HepG2 (cell line): Measurements from ENCODE around the gene BCAT1. TPM values are rescaled to one million over a fixed set of nuclear protein-coding genes. Genes with fewer than 3 reads are reported as not detected.

Source experiments
- ATAC-seq: fragments of 200-7000 bp; cut with Tn5 transposase; 3 replicates; pipeline ENCODE4 v1.9.1; 2020; ENCODE audit warnings: mild to moderate bottlenecking, moderate library complexity
- BruUV-seq: library from RNA; stranded (reverse); fragments of 400-500 nt; replicated peaks from 2 replicates; lab custom pipeline; 2021; lab: Mats Ljungman, UMichigan
- CTCF ChIA-PET: fragments of 300-600 bp; formaldehyde crosslinking; extraction: SDS; loops from one replicate; lab custom pipeline; 2021; ENCODE audit warnings: low total read pairs, inconsistent platforms, low intra/inter-chr PET ratio; lab: Yijun Ruan, JAX
- POLR2A ChIA-PET: fragments of 350-600 bp; sonication (Branson Sonifier 250); formaldehyde crosslinking; loops from one replicate; lab custom pipeline; 2020; ENCODE audit warnings: antibody characterized with exemption, inconsistent platforms; lab: Yijun Ruan, JAX
- DNase-seq: peaks from one replicate; pipeline ENCODE4 v3.0.0-alpha.2; 2015; ENCODE audit warnings: low spot score
- FAIRE-seq: peaks from 3 replicates; lab custom pipeline; 2011; peaks lifted over from hg19 to GRCh38; lab: Jason Lieb, UNC
- H2AFZ ChIP-seq: one replicate; pipeline ENCODE4 v1.6.1; 2011; ENCODE audit warnings: low read length, inconsistent platforms
- H3K27ac ChIP-seq: fragments of 300-600 bp; 3 replicates; pipeline ENCODE4 v1.8.0; 2011; ENCODE audit warnings: mixed run types, mild to moderate bottlenecking, mixed read lengths, low read length, inconsistent platforms; ENCODE audit not compliant: insufficient read depth; ENCODE audit errors: extremely low read length
- H3K27me3 ChIP-seq, 2 experiments: fragments of 200-600 bp in 1 of 2; 2 replicates in 1 of 2; 3 replicates in 1 of 2; pipeline versions ENCODE4 v1.6.0 to v1.8.0; 2011; ENCODE audit warnings: low read length in 2 of 2, mild to moderate bottlenecking in 2 of 2, moderate library complexity in 2 of 2, inconsistent platforms in 1 of 2; ENCODE audit not compliant: insufficient read depth in 2 of 2, control insufficient read depth in 1 of 2
- H3K36me3 ChIP-seq, 2 experiments: fragments of 200-600 bp in 1 of 2; replicated peaks in 1 of 2; 2 replicates in 1 of 2; 3 replicates in 1 of 2; pipeline versions ENCODE4 v1.5.1 to v1.8.0; 2011; ENCODE audit warnings: low read length in 2 of 2, inconsistent platforms in 1 of 2; ENCODE audit not compliant: insufficient read depth in 2 of 2, control insufficient read depth in 1 of 2
- H3K4me1 ChIP-seq: 2 replicates; pipeline ENCODE4 v1.5.1; 2012; ENCODE audit warnings: low read length, inconsistent platforms; ENCODE audit not compliant: insufficient read depth
- H3K4me2 ChIP-seq: 2 replicates; pipeline ENCODE4 v1.6.0; 2011; ENCODE audit warnings: low read depth, low read length, inconsistent platforms
- H3K4me3 ChIP-seq, 3 experiments: fragments of 200-600 bp in 1 of 3; sonication (generic), shearing (Covaris generic) in 1 of 3; replicated peaks in 1 of 3; 2 replicates each; pipeline ENCODE4 v1.5.1; 2011 to 2016; ENCODE audit warnings: low read length in 3 of 3, inconsistent platforms in 2 of 3, low read depth in 2 of 3, mild to moderate bottlenecking in 2 of 3, control low read depth in 1 of 3, mixed read lengths in 1 of 3; ENCODE audit not compliant: insufficient read depth in 1 of 3
- H3K79me2 ChIP-seq: one replicate; pipeline ENCODE4 v1.6.1; 2011; ENCODE audit warnings: low read length, inconsistent platforms; ENCODE audit not compliant: insufficient read depth
- H3K9ac ChIP-seq: 2 replicates; pipeline ENCODE4 v1.6.0; 2011; ENCODE audit warnings: mild to moderate bottlenecking, low read depth, low read length, inconsistent platforms; ENCODE audit not compliant: insufficient read depth
- H3K9me3 ChIP-seq: 2 replicates; pipeline ENCODE4 v1.5.1; 2012; ENCODE audit warnings: mild to moderate bottlenecking, low read length
- H4K20me1 ChIP-seq: 2 replicates; pipeline ENCODE4 v1.6.0; 2011; ENCODE audit warnings: inconsistent platforms, mild to moderate bottlenecking, low read length, moderate library complexity; ENCODE audit not compliant: insufficient read depth
- ARNT2 ChIP-seq: sonication (generic); formaldehyde crosslinking; IDR thresholded peaks from 2 replicates; pipeline ENCODE4 v1.8.0; 2022; ENCODE audit warnings: mild to moderate bottlenecking, low read depth, missing genetic modification reagents, moderate library complexity
- JUNB ChIP-seq: sonication (generic); formaldehyde crosslinking; IDR thresholded peaks from 2 replicates; pipeline ENCODE4 v1.8.0; 2022; ENCODE audit warnings: missing genetic modification reagents, mild to moderate bottlenecking, borderline replicate concordance
- NFATC3 ChIP-seq: sonication (generic); formaldehyde crosslinking; IDR thresholded peaks from 2 replicates; pipeline ENCODE4 v1.5.1; 2020; ENCODE audit warnings: mild to moderate bottlenecking, missing genetic modification reagents
- SETDB1 ChIP-seq: sonication (generic); formaldehyde crosslinking; IDR thresholded peaks from 2 replicates; pipeline ENCODE4 v1.5.1; 2020; ENCODE audit warnings: missing genetic modification reagents, mild to moderate bottlenecking, borderline replicate concordance
- SMARCE1 ChIP-seq: fragments of 450-650 bp; IDR thresholded peaks from 2 replicates; pipeline ENCODE4 v1.6.1; 2017; ENCODE audit warnings: borderline replicate concordance
- ZNF143 ChIP-seq: sonication (generic); formaldehyde crosslinking; IDR thresholded peaks from 2 replicates; pipeline ENCODE4 v1.4.0; 2020; ENCODE audit warnings: missing genetic modification reagents
- ZNF30 ChIP-seq: sonication (generic); formaldehyde crosslinking; IDR thresholded peaks from 2 replicates; pipeline ENCODE4 v1.5.0; 2020; ENCODE audit warnings: mild to moderate bottlenecking, missing genetic modification reagents
- ZNF329 ChIP-seq: sonication (generic); formaldehyde crosslinking; IDR thresholded peaks from 2 replicates; pipeline ENCODE4 v1.9.0; 2021; ENCODE audit warnings: low read depth, mild to moderate bottlenecking, missing genetic modification reagents
- ZNF543 ChIP-seq: sonication (generic); formaldehyde crosslinking; IDR thresholded peaks from 2 replicates; pipeline ENCODE4 v1.4.0; 2020; ENCODE audit warnings: mild to moderate bottlenecking, missing genetic modification reagents
- ZNF777 ChIP-seq: sonication (generic); formaldehyde crosslinking; IDR thresholded peaks from 2 replicates; pipeline ENCODE4 v1.4.0; 2020; ENCODE audit warnings: missing genetic modification reagents
- WGBS: methylation state at CpG from one replicate; pipeline ENCODE4 v1.1.6; 2017; ENCODE audit warnings: low lambda C conversion rate; 5-methylcytosine and 5-hydroxymethylcytosine counted together
- in situ Hi-C: cut with HindIII; loops from 2 replicates; pipeline ENCODE4 v1.10.0; 2017; ENCODE audit warnings: low pct_unique_long_range_greater_than_20kb; ENCODE audit not compliant: extremely low pct_ligation_motif_present
- intact Hi-C: fragments of 100-400 bp; cut with micrococcal nuclease; formaldehyde crosslinking; loops from one replicate; pipeline ENCODE4 v1.10.0; 2022; ENCODE audit not compliant: unreplicated experiment
- polyA plus RNA-seq, 8 experiments: library from polyadenylated mRNA; depleted of rRNA in 3 of 8; stranded (reverse) in 7 of 8; unstranded in 1 of 8; fragments of >200 nt; fragmentation: Illumina TruSeq in 4 of 8; extraction: Trizol in 4 of 8; gene quantifications; 2 replicates each; pipeline versions ENCODE4 v1.2.1 to v1.2.3, GENCODE V29; 2011 to 2016; ENCODE audit warnings: low read depth in 4 of 8, missing spikeins in 1 of 8, mixed read lengths in 1 of 8; ENCODE audit not compliant: insufficient read depth in 1 of 8
- total RNA-seq, 5 experiments: library from RNA; depleted of rRNA; stranded (reverse); fragments of >200 nt; fragmentation: Illumina TruSeq; extraction: Trizol; gene quantifications; 2 replicates each; pipeline ENCODE4 v1.2.3, GENCODE V29; 2016; ENCODE audit warnings: low read depth in 1 of 5
- TF ChIP-seq, protein P1 (sequence below): sonication (generic); formaldehyde crosslinking; IDR thresholded peaks from 2 replicates; pipeline ENCODE4 v1.8.0; 2023; ENCODE audit warnings: mild to moderate bottlenecking, missing genetic modification reagents
- TF ChIP-seq, protein P2 (sequence below): IDR thresholded peaks from 2 replicates; pipeline ENCODE4 v1.6.1; 2016; ENCODE audit warnings: low read depth, control low read depth
- TF ChIP-seq, protein P3 (sequence below): sonication (generic); formaldehyde crosslinking; IDR thresholded peaks from 2 replicates; pipeline ENCODE4 v1.5.0; 2020; ENCODE audit warnings: mild to moderate bottlenecking, missing genetic modification reagents

BCAT1 gene
- total and polyA plus RNA-seq, 2 of the 13 experiments (the other 11 are each of a cell fraction or from before 2014, with no cell fraction given): 8.0 to 75.5 TPM

- POLR2A ChIA-PET: interaction anchor here (1.4 to 1.8 kb wide), 2 partner anchors 9 to 14 kb away, joined by 3 to 6 read pairs; no protein-coding TSS in a partner anchor
- intact Hi-C loops: no loop called here
- Histone ChIP-seq H3K27ac (no peak overlapping the region), H3K4me1 (no peaks in the 10 kb centered on the region)
- peak; percentile 55; the same call in 2 of the 3 replicates for ATAC-seq
- TF ChIP-seq, protein P1, sequence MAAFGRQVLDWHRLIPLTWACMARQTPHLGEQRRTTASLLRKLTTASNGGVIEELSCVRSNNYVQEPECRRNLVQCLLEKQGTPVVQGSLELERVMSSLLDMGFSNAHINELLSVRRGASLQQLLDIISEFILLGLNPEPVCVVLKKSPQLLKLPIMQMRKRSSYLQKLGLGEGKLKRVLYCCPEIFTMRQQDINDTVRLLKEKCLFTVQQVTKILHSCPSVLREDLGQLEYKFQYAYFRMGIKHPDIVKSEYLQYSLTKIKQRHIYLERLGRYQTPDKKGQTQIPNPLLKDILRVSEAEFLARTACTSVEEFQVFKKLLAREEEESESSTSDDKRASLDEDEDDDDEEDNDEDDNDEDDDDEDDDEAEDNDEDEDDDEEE (CRISPR knock-in tag): no peak
- no peak for TF ChIP-seq ZNF777
- TF ChIP-seq ARNT2 (CRISPR knock-in tag): no peak
- no peak for TF ChIP-seq ZNF30 (CRISPR knock-in tag)
- TF ChIP-seq, protein P2, sequence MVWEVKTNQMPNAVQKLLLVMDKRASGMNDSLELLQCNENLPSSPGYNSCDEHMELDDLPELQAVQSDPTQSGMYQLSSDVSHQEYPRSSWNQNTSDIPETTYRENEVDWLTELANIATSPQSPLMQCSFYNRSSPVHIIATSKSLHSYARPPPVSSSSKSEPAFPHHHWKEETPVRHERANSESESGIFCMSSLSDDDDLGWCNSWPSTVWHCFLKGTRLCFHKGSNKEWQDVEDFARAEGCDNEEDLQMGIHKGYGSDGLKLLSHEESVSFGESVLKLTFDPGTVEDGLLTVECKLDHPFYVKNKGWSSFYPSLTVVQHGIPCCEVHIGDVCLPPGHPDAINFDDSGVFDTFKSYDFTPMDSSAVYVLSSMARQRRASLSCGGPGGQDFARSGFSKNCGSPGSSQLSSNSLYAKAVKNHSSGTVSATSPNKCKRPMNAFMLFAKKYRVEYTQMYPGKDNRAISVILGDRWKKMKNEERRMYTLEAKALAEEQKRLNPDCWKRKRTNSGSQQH: no peak
- TF ChIP-seq, all 625 proteins: peak for 0
- Histone ChIP-seq H3K9me3 (peaks cover 9% of the 10 kb centered on the region), H3K4me2 (no peak overlapping the region), H3K36me3 (no peaks in the 10 kb centered on the region), H3K9ac (no peak overlapping the region), H2AFZ (no peak overlapping the region), H3K4me3 (no peak overlapping the region), H3K27me3 (no peaks in the 10 kb centered on the region), H3K79me2 (no peaks in the 10 kb centered on the region), H4K20me1 (no peaks in the 10 kb centered on the region)
- BruUV-seq: no TSS peak
- no peak for FAIRE-seq
- CTCF ChIA-PET: no interaction called here
- no peak for DNase-seq
- in situ Hi-C loops: no loop called here
Observed at GRCh38 chr12:24768415-24768814, 180.5 kb downstream of the BCAT1 start.

DNA sequence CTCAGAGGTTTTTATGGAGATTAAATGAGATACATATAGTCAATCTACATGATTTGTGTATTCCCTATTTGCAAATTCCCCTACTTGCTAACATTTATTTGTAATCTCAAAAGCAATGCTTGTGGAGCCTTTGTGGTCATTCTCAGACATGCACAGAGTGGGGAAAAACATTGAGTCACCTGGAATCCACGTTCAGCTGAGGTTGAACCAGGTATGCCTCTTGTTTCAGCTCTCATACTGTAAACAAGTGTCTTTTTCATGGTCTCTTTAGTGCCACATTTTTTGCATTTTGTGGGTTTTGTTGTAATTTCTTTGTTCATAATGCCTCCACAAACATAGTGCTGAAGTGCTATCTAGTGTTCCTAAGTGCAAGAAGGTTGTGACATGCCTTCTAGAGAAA, 181.9 kb downstream of the BCAT1 start:
- WGBS: 81% methylated on average over 1 of the region's 1 CpG
- peak; percentile 22 for DNase-seq
- intact Hi-C loops (no loop called here), in situ Hi-C loops (no loop called here)
- no peak for FAIRE-seq
- POLR2A ChIA-PET: interaction anchor here (1.8 kb wide), 1 partner anchor 12 kb away, joined by 6 read pairs; no protein-coding TSS in a partner anchor
- H3K27me3 ChIP-seq: no peaks in the 10 kb centered on the region
- peaks cover 8% of the 10 kb centered on the region for H3K4me1 ChIP-seq
- no peaks in the 10 kb centered on the region for H4K20me1 ChIP-seq
- CTCF ChIA-PET: no interaction called here
- H3K36me3 ChIP-seq: no peaks in the 10 kb centered on the region
- H3K79me2 ChIP-seq: no peaks in the 10 kb centered on the region
- H3K4me2 ChIP-seq: no peak overlapping the region
- no peak overlapping the region for H3K4me3 ChIP-seq
- TF ChIP-seq JUNB (CRISPR knock-in tag) (no peak), ZNF543 (CRISPR knock-in tag) (no peak), SMARCE1 (no peak), SETDB1 (CRISPR knock-in tag) (no peak), ZNF143 (CRISPR knock-in tag) (no peak), ZNF329 (no peak), NFATC3 (CRISPR knock-in tag) (no peak)
- TF ChIP-seq, protein P3, sequence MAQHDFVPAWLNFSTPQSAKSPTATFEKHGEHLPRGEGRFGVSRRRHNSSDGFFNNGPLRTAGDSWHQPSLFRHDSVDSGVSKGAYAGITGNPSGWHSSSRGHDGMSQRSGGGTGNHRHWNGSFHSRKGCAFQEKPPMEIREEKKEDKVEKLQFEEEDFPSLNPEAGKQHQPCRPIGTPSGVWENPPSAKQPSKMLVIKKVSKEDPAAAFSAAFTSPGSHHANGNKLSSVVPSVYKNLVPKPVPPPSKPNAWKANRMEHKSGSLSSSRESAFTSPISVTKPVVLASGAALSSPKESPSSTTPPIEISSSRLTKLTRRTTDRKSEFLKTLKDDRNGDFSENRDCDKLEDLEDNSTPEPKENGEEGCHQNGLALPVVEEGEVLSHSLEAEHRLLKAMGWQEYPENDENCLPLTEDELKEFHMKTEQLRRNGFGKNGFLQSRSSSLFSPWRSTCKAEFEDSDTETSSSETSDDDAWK (CRISPR knock-in tag): no peak
- BruUV-seq: no TSS peak
- no peak for ATAC-seq
- H2AFZ ChIP-seq: no peak overlapping the region
- H3K27ac ChIP-seq: no peak overlapping the region
- peaks cover 9% of the 10 kb centered on the region for H3K9me3 ChIP-seq
- H3K9ac ChIP-seq: no peak overlapping the region
